Tibial artery (tissue), 4 donors: Measurements from ENCODE around the gene LPP.

Experiments used
- DNase-seq, 2 donors: peaks; one replicate each; pipeline ENCODE4 v3.0.0-alpha.2; 2019
- H3K27ac ChIP-seq, 2 donors: fragments of 200-600 bp; sonication (generic) in 1 of 2; 1 replicate in 1 of 2; 2 replicates in 1 of 2; pipeline ENCODE4 v1.5.1; 2018 to 2019; ENCODE audit warnings: mild to moderate bottlenecking in 1 of 2
- H3K27me3 ChIP-seq, 2 donors: fragments of 200-600 bp; sonication (generic) in 1 of 2; one replicate each; pipeline versions ENCODE4 v1.5.1 to v1.6.0; 2016 to 2019
- H3K36me3 ChIP-seq, 3 donors: fragments of 200-600 bp; sonication (generic) in 2 of 3; one replicate each; pipeline ENCODE4 v1.5.1; 2016 to 2019; ENCODE audit warnings: mild to moderate bottlenecking in 2 of 3
- H3K4me1 ChIP-seq, 4 donors: fragments of 200-600 bp; sonication (generic) in 2 of 4; 1 replicate in 3 of 4; 2 replicates in 1 of 4; pipeline ENCODE4 v1.5.1; 2016 to 2019
- H3K4me3 ChIP-seq, 2 donors: fragments of 200-600 bp; sonication (generic) in 1 of 2; 1 replicate in 1 of 2; 2 replicates in 1 of 2; pipeline ENCODE4 v1.5.1; 2018 to 2019; ENCODE audit warnings: mild to moderate bottlenecking in 2 of 2
- H3K9me3 ChIP-seq, 3 donors: fragments of 200-600 bp; sonication (generic) in 1 of 3; one replicate each; pipeline ENCODE4 v1.5.1; 2016 to 2019
- intact Hi-C: fragments of 100-400 bp; cut with DNase I; formaldehyde crosslinking; loops from one replicate; pipeline ENCODE4 v1.15.0; 2023; ENCODE audit warnings: low total_unique reads
- TF ChIP-seq, protein P1 (sequence below), 2 experiments: fragments of 200-600 bp in 1 of 2; fragments of 450-650 bp in 1 of 2; IDR thresholded peaks; one replicate each; pipeline ENCODE4 v1.5.1; 2017 to 2019; ENCODE audit warnings: antibody characterized with exemption in 2 of 2, mild to moderate bottlenecking in 1 of 2, moderate library complexity in 1 of 2

LPP gene

DNA sequence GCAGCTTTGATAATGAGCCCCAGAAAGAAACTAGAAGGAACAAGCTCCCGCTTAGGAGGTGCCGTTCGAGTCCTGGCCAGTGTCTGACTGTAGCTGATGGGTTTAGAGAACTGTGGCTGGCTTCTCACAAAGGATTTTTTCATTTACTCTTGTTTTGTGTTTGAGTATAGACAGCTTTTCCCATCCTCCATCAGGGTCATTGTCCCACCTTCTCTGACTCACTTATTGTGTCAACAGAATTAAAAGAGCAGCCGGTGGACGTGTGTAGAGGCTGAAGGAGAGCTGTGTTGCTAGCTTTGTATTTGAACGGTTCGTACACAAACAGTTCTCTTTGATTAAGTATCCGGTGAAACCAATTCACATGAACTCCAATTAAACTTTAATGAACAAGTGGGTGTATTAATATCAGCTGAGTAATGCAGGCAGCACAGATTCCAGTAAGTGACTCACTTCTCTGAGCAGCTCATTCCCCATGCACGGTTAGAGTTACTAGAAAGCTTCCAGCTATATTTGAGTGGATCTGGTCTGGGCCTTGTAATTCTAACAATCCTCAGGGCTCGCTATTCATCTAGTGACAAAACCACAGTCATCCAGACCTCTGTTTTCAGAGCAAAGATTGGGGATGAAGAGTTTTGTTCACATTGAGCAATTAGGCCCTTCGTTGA lies 141.0 kb downstream of the LPP start:
- intact Hi-C loops, result no loop called here

DNA sequence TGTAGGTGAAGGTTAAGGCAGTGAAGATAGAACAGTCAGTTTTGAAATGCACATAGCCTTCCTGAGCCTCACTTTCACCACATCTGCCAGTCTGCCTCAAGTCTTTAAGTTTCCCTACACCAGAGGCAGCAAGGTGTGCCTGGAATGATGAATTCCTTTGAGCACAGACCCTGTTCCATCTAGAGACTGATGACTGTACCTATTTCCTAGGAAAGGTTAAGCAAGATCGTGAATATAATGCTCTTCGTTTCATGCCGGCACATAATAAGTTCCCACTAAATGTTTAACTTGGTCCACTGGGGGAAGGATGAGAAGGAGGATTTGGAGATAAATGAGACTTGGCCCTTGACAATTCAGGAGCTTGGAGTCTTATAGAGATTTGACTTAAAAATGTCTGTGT lies 141.9 kb downstream of the LPP start:
- Histone ChIP-seq H3K36me3 (peaks cover 0 to 3% (median 0%) of the 10 kb centered on the region in 3 donors), H3K27me3 (no peaks in the 10 kb centered on the region), H3K4me1 (peaks cover 0 to 100% (median 53%) of the 10 kb centered on the region in 4 donors), H3K27ac (peak overlapping the region; percentile 67 to 72), H3K9me3 (no peaks in the 10 kb centered on the region), H3K4me3 (no peak overlapping the region)
- no peak for DNase-seq
- intact Hi-C loops, result no loop called here
- TF ChIP-seq, protein P1, sequence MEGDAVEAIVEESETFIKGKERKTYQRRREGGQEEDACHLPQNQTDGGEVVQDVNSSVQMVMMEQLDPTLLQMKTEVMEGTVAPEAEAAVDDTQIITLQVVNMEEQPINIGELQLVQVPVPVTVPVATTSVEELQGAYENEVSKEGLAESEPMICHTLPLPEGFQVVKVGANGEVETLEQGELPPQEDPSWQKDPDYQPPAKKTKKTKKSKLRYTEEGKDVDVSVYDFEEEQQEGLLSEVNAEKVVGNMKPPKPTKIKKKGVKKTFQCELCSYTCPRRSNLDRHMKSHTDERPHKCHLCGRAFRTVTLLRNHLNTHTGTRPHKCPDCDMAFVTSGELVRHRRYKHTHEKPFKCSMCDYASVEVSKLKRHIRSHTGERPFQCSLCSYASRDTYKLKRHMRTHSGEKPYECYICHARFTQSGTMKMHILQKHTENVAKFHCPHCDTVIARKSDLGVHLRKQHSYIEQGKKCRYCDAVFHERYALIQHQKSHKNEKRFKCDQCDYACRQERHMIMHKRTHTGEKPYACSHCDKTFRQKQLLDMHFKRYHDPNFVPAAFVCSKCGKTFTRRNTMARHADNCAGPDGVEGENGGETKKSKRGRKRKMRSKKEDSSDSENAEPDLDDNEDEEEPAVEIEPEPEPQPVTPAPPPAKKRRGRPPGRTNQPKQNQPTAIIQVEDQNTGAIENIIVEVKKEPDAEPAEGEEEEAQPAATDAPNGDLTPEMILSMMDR (IDR thresholded peaks at IDR 0.05), result no peak

More for the DNA sequence above, 141.0 kb downstream of the LPP start:
- Histone ChIP-seq H3K27me3 (no peaks in the 10 kb centered on the region), H3K4me3 (no peak overlapping the region), H3K4me1 (peaks cover 0 to 100% (median 56%) of the 10 kb centered on the region in 4 donors), H3K9me3 (no peaks in the 10 kb centered on the region), H3K27ac (peak overlapping the region; percentile 67 to 72), H3K36me3 (peaks cover 0 to 7% (median 0%) of the 10 kb centered on the region in 3 donors)
- DNase-seq, result no peak
- TF ChIP-seq, protein P1 (IDR thresholded peaks at IDR 0.05), result no peak

DNA sequence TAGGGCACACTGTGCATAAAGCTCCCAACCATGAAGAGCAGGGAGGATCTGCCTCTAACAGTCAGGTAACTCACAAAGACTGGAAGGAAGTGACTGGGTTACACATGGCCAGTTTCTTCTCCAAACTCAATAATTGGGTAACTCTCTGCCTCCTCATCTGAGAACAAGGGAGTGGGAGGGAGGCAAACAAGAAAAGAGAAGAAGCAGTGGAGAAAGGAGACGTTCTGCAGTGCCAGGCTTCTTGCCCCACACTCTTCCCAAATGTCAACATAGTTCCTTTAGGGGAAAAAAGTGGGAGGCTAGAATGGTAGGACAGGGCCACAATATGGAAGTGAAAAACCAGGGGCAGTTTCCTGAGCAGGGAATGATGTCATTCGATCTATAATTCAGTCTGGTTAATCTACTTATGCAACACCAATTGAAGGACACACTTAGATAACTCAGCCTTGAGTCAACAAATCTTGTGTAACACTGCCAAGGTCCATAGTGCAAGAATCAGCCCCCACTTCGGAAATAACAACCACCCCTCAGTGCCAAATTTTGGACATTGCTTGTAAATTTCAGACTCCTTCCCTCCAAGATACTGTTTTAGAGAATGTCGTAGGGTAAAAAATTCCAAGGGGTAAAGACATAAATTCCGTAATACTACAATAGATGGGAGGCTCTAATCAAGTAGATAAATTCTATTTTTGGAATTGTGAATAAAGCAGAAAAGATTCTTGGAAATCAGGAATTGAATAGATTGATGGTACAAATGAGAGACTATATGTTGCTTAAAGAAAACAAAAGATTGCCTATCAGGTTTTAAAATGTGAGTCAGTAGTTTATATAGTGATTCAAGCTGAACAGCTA lies 143.0 kb downstream of the LPP start:
- peaks cover 0 to 100% (median 57%) of the 10 kb centered on the region in 4 donors for H3K4me1 ChIP-seq
- H3K4me3 ChIP-seq, result no peak overlapping the region

DNA sequence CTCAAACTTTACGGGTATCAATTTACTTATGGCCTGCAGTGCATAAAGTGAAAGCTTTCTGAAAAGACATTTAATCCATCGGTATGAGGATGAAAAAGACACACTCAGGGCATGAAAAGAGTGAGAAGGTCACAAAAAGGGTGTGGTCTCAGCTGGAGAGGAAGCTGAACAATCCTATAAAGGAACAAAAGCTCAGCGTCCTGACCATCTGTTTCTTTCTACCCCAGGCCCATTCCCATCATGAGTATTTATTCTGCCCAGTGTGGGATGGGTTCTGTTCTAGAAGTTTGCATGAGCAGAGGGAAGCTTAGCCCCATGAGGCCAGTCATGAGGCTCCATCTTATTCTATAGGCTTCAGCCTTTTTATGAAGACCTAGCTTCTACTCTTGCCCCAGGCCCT lies 144.6 kb downstream of the LPP start:
- Histone ChIP-seq H3K4me3 (no peak overlapping the region), H3K36me3 (no peaks in the 10 kb centered on the region), H3K27ac (peak overlapping the region; percentile 67 to 72), H3K27me3 (no peaks in the 10 kb centered on the region), H3K4me1 (peaks cover 0 to 100% (median 63%) of the 10 kb centered on the region in 4 donors), H3K9me3 (no peaks in the 10 kb centered on the region)
- no peak for DNase-seq
- intact Hi-C loops, result no loop called here
- TF ChIP-seq, protein P1 (IDR thresholded peaks at IDR 0.05), result no peak

More for the DNA sequence above, 143.0 kb downstream of the LPP start:
- Histone ChIP-seq H3K27ac (peak overlapping the region; percentile 67 to 72), H3K9me3 (no peaks in the 10 kb centered on the region), H3K27me3 (no peaks in the 10 kb centered on the region), H3K36me3 (no peaks in the 10 kb centered on the region)
- TF ChIP-seq, protein P1 (IDR thresholded peaks at IDR 0.05), result no peak
- intact Hi-C loops, result no loop called here
- DNase-seq, result peak; percentile 47 to 75

DNA sequence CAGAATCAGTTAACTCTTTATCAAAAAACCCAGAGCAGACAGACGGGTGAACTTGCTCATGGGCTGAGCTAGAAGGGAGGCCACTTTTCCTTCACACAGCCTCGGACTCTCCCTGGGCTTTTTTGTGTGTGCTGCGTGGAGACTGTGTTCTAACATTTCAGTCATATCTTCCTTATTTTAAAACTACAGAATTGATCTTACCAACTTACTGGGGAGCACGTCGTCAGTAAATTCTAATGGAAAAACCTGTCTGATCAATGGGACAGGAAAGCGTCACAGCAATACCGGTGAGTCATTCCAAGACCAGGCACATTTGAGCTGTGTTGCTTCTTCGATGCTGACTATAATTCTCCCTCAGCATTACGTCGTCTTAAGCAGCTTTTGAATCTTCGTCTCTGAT lies 145.1 kb downstream of the LPP start:
- no peak for DNase-seq
- Histone ChIP-seq H3K27me3 (no peaks in the 10 kb centered on the region), H3K9me3 (no peaks in the 10 kb centered on the region), H3K36me3 (no peaks in the 10 kb centered on the region), H3K4me3 (no peak overlapping the region), H3K27ac (peak overlapping the region; percentile 67 to 72), H3K4me1 (peaks cover 0 to 100% (median 65%) of the 10 kb centered on the region in 4 donors)
- TF ChIP-seq, protein P1 (IDR thresholded peaks at IDR 0.05), result no peak
- intact Hi-C loops, result no loop called here
